Esophagus muscularis mucosa (tissue), 4 donors: ENCODE data around the gene GABRG2. TPM values are rescaled to one million over a fixed set of nuclear protein-coding genes. Genes with fewer than 3 reads are reported as not detected.

Source experiments
- DNase-seq: peaks from one replicate; pipeline ENCODE4 v3.0.0-alpha.2; 2017; ENCODE audit errors: extremely low spot score
- H3K27ac ChIP-seq, 4 donors: fragments of 200-600 bp; sonication (generic); replicated peaks in 1 of 4; 1 replicate in 3 of 4; 2 replicates in 1 of 4; pipeline ENCODE4 v1.5.1; 2016 to 2019; ENCODE audit warnings: mild to moderate bottlenecking in 1 of 4
- H3K27me3 ChIP-seq, 4 donors: fragments of 200-600 bp; sonication (generic); one replicate each; pipeline versions ENCODE4 v1.5.1 to v1.6.0; 2016 to 2019
- H3K36me3 ChIP-seq, 4 donors: fragments of 200-600 bp; sonication (generic); one replicate each; pipeline ENCODE4 v1.5.1; 2016 to 2019
- H3K4me1 ChIP-seq, 4 donors: fragments of 200-600 bp; sonication (generic); one replicate each; pipeline ENCODE4 v1.5.1; 2016 to 2019
- H3K4me3 ChIP-seq, 4 donors: fragments of 200-600 bp; sonication (generic); 1 replicate in 2 of 4; 2 replicates in 2 of 4; pipeline ENCODE4 v1.5.1; 2016 to 2019; ENCODE audit warnings: mild to moderate bottlenecking in 4 of 4, moderate library complexity in 1 of 4
- H3K9me3 ChIP-seq, 4 donors: fragments of 200-600 bp; sonication (generic); 1 replicate in 3 of 4; 2 replicates in 1 of 4; pipeline ENCODE4 v1.5.1; 2016 to 2019
- EP300 ChIP-seq: sonication (generic); formaldehyde crosslinking; IDR thresholded peaks from one replicate; pipeline ENCODE4 v1.6.1; 2017; ENCODE audit warnings: antibody characterized with exemption
- POLR2A ChIP-seq: fragments of 450-650 bp; IDR thresholded peaks from one replicate; pipeline ENCODE4 v1.6.1; 2017; ENCODE audit warnings: antibody characterized with exemption, moderate library complexity, mild to moderate bottlenecking, low read depth
- POLR2AphosphoS5 ChIP-seq, 2 donors: sonication (generic); formaldehyde crosslinking; IDR thresholded peaks; one replicate each; pipeline ENCODE4 v1.6.1; 2017; ENCODE audit warnings: antibody characterized with exemption in 2 of 2
- WGBS: methylation state at CpG from one replicate; pipeline ENCODE4 v1.1.5; 2018; 5-methylcytosine and 5-hydroxymethylcytosine counted together
- intact Hi-C: fragments of 100-400 bp; cut with DNase I; formaldehyde crosslinking; loops from one replicate; pipeline ENCODE4 v1.15.1; 2023
- total RNA-seq, 4 donors: library from RNA; depleted of rRNA; stranded (reverse); fragments of >200 nt; gene quantifications; one replicate each; pipeline versions ENCODE4 v1.1.0 to v1.2.1, GENCODE V29; 2016
- TF ChIP-seq, protein P1 (sequence below), 3 experiments: fragments of 200-600 bp in 2 of 3; fragments of 450-650 bp in 1 of 3; sonication (generic) in 2 of 3; IDR thresholded peaks; one replicate each; pipeline ENCODE4 v1.5.1; 2017 to 2019; ENCODE audit warnings: antibody characterized with exemption in 3 of 3, mild to moderate bottlenecking in 2 of 3, moderate library complexity in 1 of 3

GABRG2 gene
- total RNA-seq, 4 donors from 2014 or later, result 0.06 to 0.50 (median 0.39) TPM; not detected in 1

DNA sequence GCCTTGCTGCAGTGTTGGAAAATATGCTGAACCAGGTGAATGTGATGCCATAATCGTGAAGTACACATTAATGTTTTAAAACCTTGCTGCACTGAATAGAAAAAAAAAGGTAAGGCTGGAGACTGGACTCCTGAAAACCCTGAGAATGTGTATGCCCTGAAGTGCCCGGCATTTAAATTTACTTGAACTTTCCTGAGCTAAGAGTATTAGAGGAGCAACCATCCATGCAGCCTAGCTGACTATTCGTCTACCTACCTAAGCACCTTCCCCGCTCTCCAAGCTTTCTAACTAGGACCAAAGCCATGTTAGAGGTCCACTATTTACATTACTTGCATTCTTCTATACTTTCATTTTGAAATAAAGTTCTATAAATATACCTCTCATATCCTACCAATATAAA lies 1.4 kb downstream of the GABRG2 start:
- TF ChIP-seq, protein P1, sequence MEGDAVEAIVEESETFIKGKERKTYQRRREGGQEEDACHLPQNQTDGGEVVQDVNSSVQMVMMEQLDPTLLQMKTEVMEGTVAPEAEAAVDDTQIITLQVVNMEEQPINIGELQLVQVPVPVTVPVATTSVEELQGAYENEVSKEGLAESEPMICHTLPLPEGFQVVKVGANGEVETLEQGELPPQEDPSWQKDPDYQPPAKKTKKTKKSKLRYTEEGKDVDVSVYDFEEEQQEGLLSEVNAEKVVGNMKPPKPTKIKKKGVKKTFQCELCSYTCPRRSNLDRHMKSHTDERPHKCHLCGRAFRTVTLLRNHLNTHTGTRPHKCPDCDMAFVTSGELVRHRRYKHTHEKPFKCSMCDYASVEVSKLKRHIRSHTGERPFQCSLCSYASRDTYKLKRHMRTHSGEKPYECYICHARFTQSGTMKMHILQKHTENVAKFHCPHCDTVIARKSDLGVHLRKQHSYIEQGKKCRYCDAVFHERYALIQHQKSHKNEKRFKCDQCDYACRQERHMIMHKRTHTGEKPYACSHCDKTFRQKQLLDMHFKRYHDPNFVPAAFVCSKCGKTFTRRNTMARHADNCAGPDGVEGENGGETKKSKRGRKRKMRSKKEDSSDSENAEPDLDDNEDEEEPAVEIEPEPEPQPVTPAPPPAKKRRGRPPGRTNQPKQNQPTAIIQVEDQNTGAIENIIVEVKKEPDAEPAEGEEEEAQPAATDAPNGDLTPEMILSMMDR (IDR thresholded peaks at IDR 0.05), result no peak
- TF ChIP-seq POLR2A (no peak), EP300 (no peak), POLR2AphosphoS5 (IDR thresholded peaks at IDR 0.05) (no peak)
- H3K4me1 ChIP-seq, result no peaks in the 10 kb centered on the region
- intact Hi-C loops, result no loop called here
- peaks cover 0 to 30% (median 2%) of the 10 kb centered on the region in 4 donors for H3K27me3 ChIP-seq
- WGBS, result 80% methylated on average over 4 of the region's 4 CpGs
- H3K9me3 ChIP-seq, result no peaks in the 10 kb centered on the region
- no peak for DNase-seq
- H3K27ac ChIP-seq, result no peak overlapping the region
- no peaks in the 10 kb centered on the region for H3K36me3 ChIP-seq
- H3K4me3 ChIP-seq, result no peak overlapping the region

DNA sequence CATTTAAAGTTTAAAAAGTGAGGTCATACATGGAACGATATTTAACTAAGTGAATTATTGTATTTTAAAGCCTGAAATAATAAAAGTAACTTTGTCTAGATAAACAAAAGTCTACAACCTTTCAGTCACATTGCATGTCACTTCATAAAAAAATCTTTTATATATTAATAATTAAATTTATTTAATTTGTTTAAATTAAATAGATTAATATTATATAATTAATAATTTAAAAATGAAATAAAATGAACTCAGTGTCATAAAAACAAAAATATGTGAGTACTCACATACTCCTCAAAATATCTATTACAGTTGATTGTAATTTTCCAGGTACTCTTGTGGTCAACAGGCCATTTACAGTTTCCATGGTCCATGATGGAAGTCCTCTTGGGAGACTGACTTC lies 11.2 kb downstream of the GABRG2 start:
- TF ChIP-seq POLR2AphosphoS5 (IDR thresholded peaks at IDR 0.05) (no peak), POLR2A (no peak), EP300 (no peak)
- TF ChIP-seq, protein P1 (IDR thresholded peaks at IDR 0.05), result no peak

DNA sequence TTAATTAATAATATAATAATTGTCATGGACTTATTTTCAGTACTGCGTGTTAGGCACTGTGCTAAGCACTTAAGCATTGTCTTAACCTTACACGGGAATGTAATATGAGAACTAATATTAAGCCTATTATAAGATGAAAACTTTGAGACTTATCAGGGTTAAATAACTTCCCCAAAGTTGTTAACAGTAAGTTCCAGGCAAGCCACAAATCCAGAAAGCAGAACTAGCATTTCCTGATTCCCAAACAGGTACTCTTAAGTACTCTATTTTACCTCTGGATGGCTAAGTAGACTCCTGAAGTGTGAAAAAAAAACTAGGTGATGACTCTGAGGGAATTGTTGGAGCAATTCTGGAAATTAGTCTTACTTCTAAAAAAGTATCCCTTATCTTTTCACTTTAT lies 23.8 kb downstream of the GABRG2 start:
- TF ChIP-seq EP300, result no peak
- TF ChIP-seq POLR2A, result no peak
- H3K27ac ChIP-seq, result no peak overlapping the region
- 66% methylated on average over 2 of the region's 2 CpGs for WGBS

More for the DNA sequence above, 11.2 kb downstream of the GABRG2 start:
- H3K4me3 ChIP-seq, result no peak overlapping the region
- intact Hi-C loops, result no loop called here
- no peak overlapping the region for H3K27ac ChIP-seq
- no peaks in the 10 kb centered on the region for H3K4me1 ChIP-seq
- 77% methylated on average over 1 of the region's 1 CpG for WGBS
- no peaks in the 10 kb centered on the region for H3K9me3 ChIP-seq
- H3K27me3 ChIP-seq, result no peaks in the 10 kb centered on the region
- no peaks in the 10 kb centered on the region for H3K36me3 ChIP-seq
- no peak for DNase-seq

DNA sequence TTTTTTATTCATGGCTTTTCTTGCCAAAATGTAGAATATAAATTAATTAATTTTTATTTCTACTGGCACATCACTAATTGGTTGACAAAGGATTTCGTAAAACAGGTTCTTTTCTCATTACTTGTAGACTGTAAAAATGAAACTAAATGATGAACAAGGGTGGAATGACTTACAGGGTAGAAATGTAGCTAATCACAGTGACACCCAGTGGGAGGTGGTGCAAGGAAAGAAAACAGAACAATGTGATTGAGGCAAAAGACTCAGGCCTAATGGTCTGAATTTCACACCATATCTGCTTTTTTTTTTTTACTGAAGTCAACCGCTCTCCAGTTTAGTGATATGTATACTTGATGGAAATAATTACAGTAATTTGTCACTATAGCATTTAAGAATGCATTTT lies 28.9 kb downstream of the GABRG2 start:
- TF ChIP-seq EP300, result no peak
- Histone ChIP-seq H3K27me3 (no peaks in the 10 kb centered on the region), H3K36me3 (no peaks in the 10 kb centered on the region), H3K4me3 (no peak overlapping the region), H3K9me3 (no peaks in the 10 kb centered on the region), H3K4me1 (no peaks in the 10 kb centered on the region), H3K27ac (no peak overlapping the region)
- DNase-seq, result no peak
- WGBS, result 60% methylated on average over 2 of the region's 2 CpGs
- intact Hi-C loops, result no loop called here

More for the DNA sequence above, 23.8 kb downstream of the GABRG2 start:
- Histone ChIP-seq H3K4me1 (no peaks in the 10 kb centered on the region), H3K36me3 (no peaks in the 10 kb centered on the region), H3K27me3 (no peaks in the 10 kb centered on the region), H3K9me3 (no peaks in the 10 kb centered on the region), H3K4me3 (no peak overlapping the region)
- DNase-seq, result no peak
- intact Hi-C loops, result no loop called here

DNA sequence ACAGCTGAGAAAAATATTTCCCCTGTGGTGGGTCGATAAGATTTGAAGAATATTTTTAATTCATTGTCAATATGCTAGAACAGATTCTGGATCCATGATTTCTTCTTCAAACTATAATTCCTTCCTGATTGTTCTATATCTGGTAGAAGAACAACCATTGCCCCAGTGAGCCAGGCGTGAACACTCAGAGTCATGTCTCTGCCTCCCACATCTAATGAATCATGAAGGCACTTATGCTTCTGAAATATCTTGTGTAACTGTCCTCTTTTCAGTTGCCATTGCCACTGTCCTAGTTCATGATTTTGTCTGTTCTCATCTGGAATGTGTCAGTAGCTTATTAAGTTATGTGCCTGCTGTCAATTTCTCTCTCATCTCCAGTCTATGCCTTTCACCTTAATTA lies 40.0 kb downstream of the GABRG2 start:
- WGBS, result 86% methylated on average over 2 of the region's 2 CpGs

DNA sequence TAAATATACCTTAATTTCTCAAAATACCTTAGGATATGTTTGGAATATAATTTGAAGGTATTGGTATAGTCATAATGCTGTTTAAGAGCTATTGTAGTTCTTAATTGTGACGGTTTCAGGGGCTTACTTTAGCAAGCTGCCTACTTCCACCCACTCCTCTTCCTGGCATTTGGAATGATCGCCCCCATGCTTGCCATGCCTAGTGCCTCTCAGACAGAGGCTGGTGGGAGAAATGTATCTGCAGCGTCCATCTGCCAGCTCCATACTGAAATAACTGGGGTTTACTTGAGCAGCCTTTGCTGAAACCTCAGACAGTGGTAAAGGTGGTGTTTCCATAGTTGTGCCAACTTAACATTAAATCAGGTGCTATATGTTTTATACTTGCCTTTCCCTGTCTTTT lies 52.2 kb downstream of the GABRG2 start:
- H3K4me1 ChIP-seq, result no peaks in the 10 kb centered on the region
- intact Hi-C loops, result no loop called here
- 89% methylated on average over 3 of the region's 3 CpGs for WGBS
- no peaks in the 10 kb centered on the region for H3K36me3 ChIP-seq
- no peak overlapping the region for H3K27ac ChIP-seq
- H3K4me3 ChIP-seq, result no peak overlapping the region
- no peaks in the 10 kb centered on the region for H3K9me3 ChIP-seq
- no peaks in the 10 kb centered on the region for H3K27me3 ChIP-seq
- TF ChIP-seq, protein P1 (IDR thresholded peaks at IDR 0.05), result no peak
- TF ChIP-seq EP300, result no peak
- no peak for DNase-seq

More for the DNA sequence above, 40.0 kb downstream of the GABRG2 start:
- DNase-seq, result no peak
- intact Hi-C loops, result no loop called here
- no peaks in the 10 kb centered on the region for H3K9me3 ChIP-seq
- no peaks in the 10 kb centered on the region for H3K27me3 ChIP-seq
- H3K4me3 ChIP-seq, result no peak overlapping the region
- H3K4me1 ChIP-seq, result no peaks in the 10 kb centered on the region
- H3K36me3 ChIP-seq, result no peaks in the 10 kb centered on the region
- H3K27ac ChIP-seq, result no peak overlapping the region
- TF ChIP-seq POLR2A (no peak), POLR2AphosphoS5 (IDR thresholded peaks at IDR 0.05) (no peak), EP300 (no peak)
- TF ChIP-seq, protein P1 (IDR thresholded peaks at IDR 0.05), result no peak
